T47D (cell line): ENCODE results near the gene CYP2C18.
"Not testable (repeated sequence)": the region's sequence is repeated elsewhere in the genome, so short reads cannot be mapped to it uniquely, and the experiment has no call there.

Experiments used
- DNase-seq, 2 experiments: peaks; one replicate each; pipeline versions ENCODE4 v3.0.0 to v3.0.0-alpha.2; 2011 to 2012; ENCODE audit warnings: low read depth in 1 of 2, low spot score in 1 of 2
- JUND ChIP-seq: IDR thresholded peaks from 2 replicates; pipeline ENCODE4 v1.6.1; 2012; ENCODE audit warnings: low read depth
- in situ Hi-C: cut with HindIII; loops from 2 replicates; pipeline ENCODE4 v1.10.0; 2016; ENCODE audit warnings: low sequenced_read_pairs, low pct_unique_long_range_greater_than_20kb

The CYP2C18 gene

DNA sequence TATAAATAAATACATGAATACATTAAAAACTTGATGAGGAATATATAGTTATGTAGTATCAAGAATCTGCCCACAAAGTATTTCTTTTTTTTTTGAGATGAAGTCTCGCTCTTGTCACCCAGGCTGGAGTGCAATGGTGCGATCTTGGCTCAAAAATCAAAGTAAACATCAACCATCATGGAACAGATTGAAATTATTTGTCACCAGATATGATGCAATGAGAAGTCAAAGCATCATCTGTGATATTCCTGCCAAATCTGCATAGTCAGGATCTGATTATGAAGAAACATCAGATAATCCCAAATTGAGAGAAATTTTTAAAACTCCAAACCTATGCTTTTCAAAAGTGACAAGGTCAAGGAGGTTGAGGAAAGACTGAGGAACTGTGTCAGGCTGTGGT is 5.1 kb upstream of the CYP2C18 start:
- in situ Hi-C loops = no loop called here
- no peak for TF ChIP-seq JUND
- no peak for DNase-seq

DNA sequence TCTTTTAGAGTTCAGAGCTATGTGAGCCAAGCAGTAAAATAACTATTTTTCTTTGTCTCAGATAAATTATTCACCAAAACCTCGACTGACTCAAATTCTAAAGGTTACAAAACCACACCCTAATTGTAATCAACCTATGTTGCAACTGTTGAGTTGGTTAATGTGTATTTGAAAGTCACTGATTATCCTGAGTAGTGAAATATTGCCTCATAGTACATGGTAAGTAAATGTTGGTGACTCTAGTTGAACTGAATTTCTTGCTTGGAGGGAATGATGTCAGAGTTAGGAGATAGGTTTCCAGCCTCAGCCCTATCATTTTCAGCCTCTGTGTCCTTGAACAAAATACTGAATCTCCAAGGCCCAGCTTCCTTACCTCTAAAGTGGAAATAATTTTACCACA is 3.0 kb upstream of the CYP2C18 start:
- no peak for DNase-seq
- TF ChIP-seq JUND = no peak
- in situ Hi-C loops = no loop called here

GRCh38 chr10:94682636-94683035 is 893 bp upstream of the CYP2C18 start:
- in situ Hi-C loops, DNase-seq: not testable (repeated sequence)

GRCh38 chr10:94687625-94688248 is 4.2 kb downstream of the CYP2C18 start:
- DNase-seq = peak in 1 of 2 experiments; percentile 22
- TF ChIP-seq JUND = no peak
- in situ Hi-C loops = no loop called here

DNA sequence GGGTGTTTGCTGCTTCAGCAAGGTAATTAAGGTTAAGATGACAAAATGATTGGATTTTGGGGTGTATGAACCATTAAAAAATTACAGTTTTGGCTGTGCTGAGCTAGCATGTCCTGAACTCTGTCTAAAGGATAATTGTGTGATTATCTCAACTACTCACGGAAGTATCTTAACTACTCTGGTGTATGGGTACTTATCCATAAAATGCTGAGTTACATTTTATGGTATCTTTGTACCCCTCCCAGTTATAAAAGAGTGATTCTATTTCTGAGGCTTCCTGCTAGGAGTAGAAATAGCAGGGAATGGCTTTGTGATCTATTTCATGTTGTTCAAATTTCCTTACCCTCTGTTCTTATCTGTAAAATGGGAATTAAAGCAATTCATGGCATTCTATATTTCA is 22.6 kb downstream of the CYP2C18 start:
- in situ Hi-C loops = no loop called here
- DNase-seq = no peak
- no peak for TF ChIP-seq JUND

DNA sequence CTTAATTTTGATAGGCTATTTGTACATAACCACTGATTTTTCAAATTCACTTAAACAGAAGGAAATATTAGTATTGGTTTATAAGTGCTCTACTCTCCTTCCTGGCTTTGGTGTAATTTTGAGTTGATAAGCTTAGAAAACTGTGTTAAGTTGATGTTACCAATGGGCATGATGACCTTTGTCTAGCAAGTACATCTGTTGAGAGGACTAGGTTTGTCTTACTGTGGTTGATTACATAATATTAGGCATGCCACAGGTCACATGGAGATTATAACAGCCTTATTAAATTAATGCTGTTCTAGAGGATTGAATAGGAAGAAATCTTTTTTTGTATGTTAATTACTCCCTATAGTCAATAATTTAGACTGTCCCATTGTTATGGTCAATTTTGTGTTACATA is 27.0 kb downstream of the CYP2C18 start:
- TF ChIP-seq JUND = no peak
- in situ Hi-C loops = no loop called here
- no peak for DNase-seq

DNA sequence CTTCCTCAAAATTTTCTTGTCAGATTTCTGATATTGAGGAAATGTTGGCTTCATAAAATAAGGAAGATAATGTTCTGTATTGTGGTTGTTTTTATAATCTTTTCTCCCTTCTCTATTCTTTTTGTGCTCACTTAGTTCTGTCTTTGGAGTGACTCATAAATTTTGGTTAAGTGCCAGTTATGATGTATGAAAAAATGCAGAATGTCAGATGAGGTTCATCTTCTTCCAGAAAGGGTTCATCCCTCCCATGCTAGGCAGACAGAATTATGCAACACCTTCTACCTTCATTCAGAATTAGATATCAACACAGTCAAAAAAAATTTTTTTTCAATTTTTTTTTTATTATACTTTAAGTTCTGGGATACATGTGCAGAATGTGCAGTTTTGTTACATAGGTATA is 42.3 kb downstream of the CYP2C18 start:
- in situ Hi-C loops = no loop called here
- no peak for TF ChIP-seq JUND
- no peak for DNase-seq

- TF ChIP-seq JUND = no peak
- in situ Hi-C loops = no loop called here
Observed at GRCh38 chr10:94735197-94735596, 51.7 kb downstream of the CYP2C18 start.

DNA sequence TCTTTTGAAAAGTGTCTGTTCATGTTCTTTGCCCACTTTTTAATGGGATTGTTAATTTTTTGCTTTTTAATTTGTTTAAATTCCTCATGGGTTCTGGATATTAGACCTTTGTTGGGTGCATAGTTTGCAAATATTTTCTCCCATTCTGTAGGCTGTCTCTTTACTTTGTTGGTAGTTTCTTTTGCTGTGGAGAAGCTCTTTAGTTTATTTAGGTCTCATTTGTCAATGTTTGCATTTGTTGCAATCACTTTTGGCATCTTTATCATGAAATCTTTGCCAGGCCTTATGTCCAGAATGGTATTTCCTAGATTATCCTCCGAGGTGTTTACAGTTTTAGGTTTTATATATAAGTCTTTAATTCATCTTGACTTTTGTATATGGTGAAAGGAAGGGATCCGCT is 55.1 kb downstream of the CYP2C18 start:
- in situ Hi-C loops = no loop called here
- DNase-seq = no peak
- no peak for TF ChIP-seq JUND

More at GRCh38 chr10:94735197-94735596, 51.7 kb downstream of the CYP2C18 start:
- no peak for DNase-seq

DNA sequence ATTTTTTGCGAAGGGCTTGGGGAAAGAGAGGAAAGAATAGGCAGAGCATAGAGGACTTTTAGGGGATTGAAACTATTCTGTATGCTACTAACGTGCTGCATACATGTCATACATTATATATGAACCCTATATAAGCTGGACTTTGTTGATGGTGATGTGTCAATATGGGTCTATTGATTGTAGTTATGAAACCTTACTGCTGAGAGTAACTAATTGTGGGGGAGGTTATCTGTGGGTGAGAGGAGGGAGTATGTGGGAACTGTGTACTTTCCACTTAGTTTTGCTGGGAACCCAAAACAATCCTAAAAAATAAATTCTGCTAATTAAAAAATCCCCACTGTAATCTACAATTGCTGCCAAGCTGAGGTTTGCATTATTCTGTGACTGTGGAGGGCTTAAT is 63.6 kb downstream of the CYP2C18 start:
- DNase-seq = no peak
- in situ Hi-C loops = no loop called here

GRCh38 chr10:94747838-94748237 is 64.3 kb downstream of the CYP2C18 start:
- in situ Hi-C loops = no loop called here
- DNase-seq = no peak

More for the DNA sequence above, 63.6 kb downstream of the CYP2C18 start:
- TF ChIP-seq JUND = no peak

DNA sequence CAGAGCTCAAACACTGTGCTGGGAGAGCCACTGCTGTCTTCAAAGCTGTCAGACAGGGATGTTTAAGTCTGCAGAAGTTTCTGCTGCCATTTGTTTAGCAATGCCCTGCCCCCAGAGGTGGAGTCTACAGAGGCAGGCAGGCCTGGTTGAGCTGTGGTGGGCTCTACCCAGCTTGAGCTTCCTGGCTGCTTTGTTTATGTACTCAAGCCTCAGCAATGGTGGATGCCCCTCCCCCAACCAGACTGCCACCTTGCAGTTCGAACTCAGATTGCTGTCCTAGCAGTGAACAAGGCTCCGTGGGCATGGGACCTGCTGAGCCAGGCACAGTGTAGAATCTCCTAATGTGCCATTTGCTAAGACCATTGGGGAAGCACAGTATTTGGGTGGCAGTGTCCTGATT is 74.4 kb downstream of the CYP2C18 start:
- no peak for DNase-seq
- in situ Hi-C loops = no loop called here
- no peak for TF ChIP-seq JUND

More at GRCh38 chr10:94747838-94748237, 64.3 kb downstream of the CYP2C18 start:
- no peak for TF ChIP-seq JUND

- no peak for TF ChIP-seq JUND
- DNase-seq = no peak
- in situ Hi-C loops = no loop called here
Observed at GRCh38 chr10:94760586-94761178, 77.2 kb downstream of the CYP2C18 start.

DNA sequence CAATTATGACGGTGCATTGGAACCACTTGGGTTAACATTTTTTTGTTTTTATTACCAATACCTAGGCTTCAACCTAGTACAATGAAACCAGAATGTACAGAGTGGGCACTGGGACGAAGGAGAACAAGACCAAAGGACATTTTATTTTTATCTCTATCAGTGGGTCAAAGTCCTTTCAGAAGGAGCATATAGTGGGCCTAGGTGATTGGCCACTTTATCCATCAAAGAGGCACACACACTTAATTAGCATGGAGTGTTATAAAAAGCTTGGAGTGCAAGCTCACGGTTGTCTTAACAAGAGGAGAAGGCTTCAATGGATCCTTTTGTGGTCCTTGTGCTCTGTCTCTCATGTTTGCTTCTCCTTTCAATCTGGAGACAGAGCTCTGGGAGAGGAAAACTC is 78.9 kb downstream of the CYP2C18 start, which contains the start of gene CYP2C19:
TSS of gene CYP2C19 (plus strand) at position 289 of the 400 bp plus-strand sequence. CDS start at position 314, 25 bp downstream.
- DNase-seq = no peak
- TF ChIP-seq JUND = no peak
- in situ Hi-C loops = no loop called here

DNA sequence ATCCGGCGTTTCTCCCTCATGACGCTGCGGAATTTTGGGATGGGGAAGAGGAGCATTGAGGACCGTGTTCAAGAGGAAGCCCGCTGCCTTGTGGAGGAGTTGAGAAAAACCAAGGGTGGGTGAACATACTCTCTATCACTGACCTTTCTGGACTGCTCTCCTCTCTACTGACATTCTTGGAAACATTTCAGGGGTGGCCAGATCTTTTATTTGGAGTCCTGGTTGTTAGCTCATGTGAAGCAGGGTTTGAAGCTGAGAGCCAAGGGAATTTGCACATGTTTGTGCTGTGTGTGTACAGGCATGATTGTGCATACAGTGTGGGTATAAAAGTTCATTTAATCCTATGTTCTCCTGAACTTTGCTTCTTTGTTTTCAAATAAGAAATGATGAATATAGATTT is 91.9 kb downstream of the CYP2C18 start:
- DNase-seq, in situ Hi-C loops: not testable (repeated sequence)
